AG04450 (cell line): ENCODE results near the gene CYS1. TPM values are rescaled to one million over a fixed set of nuclear protein-coding genes. Genes with fewer than 3 reads are reported as not detected.
"Not testable (repeated sequence)": the region's sequence is repeated elsewhere in the genome, so short reads cannot be mapped to it uniquely, and the experiment has no call there.

ENCODE experiments used
- CTCF ChIA-PET: fragments of 300-600, 350-600 bp; formaldehyde crosslinking; extraction: SDS; loops from one replicate; lab custom pipeline; 2022; ENCODE audit warnings: antibody characterized with exemption, inconsistent platforms; lab: Charles Lee
- POLR2A ChIA-PET: fragments of 350-600 bp; formaldehyde crosslinking; extraction: SDS; loops from one replicate; lab custom pipeline; 2021; ENCODE audit warnings: antibody characterized with exemption, inconsistent platforms; lab: Yijun Ruan, JAX
- DNase-seq: peaks from one replicate; pipeline ENCODE4 v3.0.0-alpha.2; 2011; ENCODE audit warnings: low read depth, low spot score
- H3K27ac ChIP-seq: one replicate; pipeline ENCODE4 v1.5.1; 2012; ENCODE audit warnings: low read depth, low read length, control low read depth
- H3K27me3 ChIP-seq: one replicate; pipeline ENCODE4 v1.6.0; 2012; ENCODE audit warnings: low read length; ENCODE audit not compliant: control insufficient read depth, insufficient read depth
- H3K4me3 ChIP-seq: 2 replicates; pipeline ENCODE4 v1.5.1; 2011; ENCODE audit warnings: mild to moderate bottlenecking, low read depth, low read length, control low read depth
- H3K9me3 ChIP-seq: 2 replicates; pipeline ENCODE4 v1.5.1; 2012; ENCODE audit warnings: low read length; ENCODE audit not compliant: control insufficient read depth, insufficient read depth
- polyA plus RNA-seq: library from polyadenylated mRNA; depleted of rRNA; stranded (reverse); fragments of >200 nt; gene quantifications from 2 replicates; pipeline ENCODE4 v1.2.3, GENCODE V29; 2011
- TF ChIP-seq, protein P1 (sequence below): IDR thresholded peaks from 2 replicates; pipeline ENCODE4 v1.5.1; 2011; ENCODE audit warnings: low read depth, low read length, control low read depth, inconsistent platforms

Gene CYS1
- polyA plus RNA-seq, 1 experiment: 0.12 TPM

DNA sequence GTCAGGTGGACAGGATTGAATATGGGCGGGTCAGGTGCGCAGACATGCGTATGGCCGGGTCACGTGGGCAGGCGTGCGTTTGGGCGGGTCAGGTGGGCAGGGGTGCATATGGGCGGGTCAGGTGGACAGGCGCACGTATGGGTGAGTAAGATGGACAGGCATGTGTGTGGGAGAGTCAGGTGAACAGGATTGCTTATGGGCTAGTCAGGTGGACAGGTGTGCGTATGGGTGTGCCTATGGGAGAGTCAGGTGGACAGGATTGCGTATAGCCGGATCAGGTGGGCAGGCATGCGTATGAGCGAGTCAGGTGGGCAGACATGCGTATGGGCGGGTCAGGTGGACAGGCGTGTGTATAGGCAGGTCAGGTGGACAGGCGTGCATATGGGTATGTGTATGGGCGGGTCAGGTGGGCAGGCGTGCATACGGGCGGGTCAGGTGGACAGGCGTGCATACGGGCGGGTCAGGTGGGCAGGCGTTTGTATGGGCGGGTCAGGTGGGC is 67.2 kb downstream of the CYS1 start:
- peaks cover 69% of the 10 kb centered on the region for H3K9me3 ChIP-seq
- no peak overlapping the region for H3K27ac ChIP-seq
- DNase-seq: no peak
- H3K27me3 ChIP-seq: no peaks in the 10 kb centered on the region
- H3K4me3 ChIP-seq: no peak overlapping the region
- TF ChIP-seq, protein P1, sequence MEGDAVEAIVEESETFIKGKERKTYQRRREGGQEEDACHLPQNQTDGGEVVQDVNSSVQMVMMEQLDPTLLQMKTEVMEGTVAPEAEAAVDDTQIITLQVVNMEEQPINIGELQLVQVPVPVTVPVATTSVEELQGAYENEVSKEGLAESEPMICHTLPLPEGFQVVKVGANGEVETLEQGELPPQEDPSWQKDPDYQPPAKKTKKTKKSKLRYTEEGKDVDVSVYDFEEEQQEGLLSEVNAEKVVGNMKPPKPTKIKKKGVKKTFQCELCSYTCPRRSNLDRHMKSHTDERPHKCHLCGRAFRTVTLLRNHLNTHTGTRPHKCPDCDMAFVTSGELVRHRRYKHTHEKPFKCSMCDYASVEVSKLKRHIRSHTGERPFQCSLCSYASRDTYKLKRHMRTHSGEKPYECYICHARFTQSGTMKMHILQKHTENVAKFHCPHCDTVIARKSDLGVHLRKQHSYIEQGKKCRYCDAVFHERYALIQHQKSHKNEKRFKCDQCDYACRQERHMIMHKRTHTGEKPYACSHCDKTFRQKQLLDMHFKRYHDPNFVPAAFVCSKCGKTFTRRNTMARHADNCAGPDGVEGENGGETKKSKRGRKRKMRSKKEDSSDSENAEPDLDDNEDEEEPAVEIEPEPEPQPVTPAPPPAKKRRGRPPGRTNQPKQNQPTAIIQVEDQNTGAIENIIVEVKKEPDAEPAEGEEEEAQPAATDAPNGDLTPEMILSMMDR: no peak
- CTCF ChIA-PET: no interaction called here
- POLR2A ChIA-PET: no interaction called here

DNA sequence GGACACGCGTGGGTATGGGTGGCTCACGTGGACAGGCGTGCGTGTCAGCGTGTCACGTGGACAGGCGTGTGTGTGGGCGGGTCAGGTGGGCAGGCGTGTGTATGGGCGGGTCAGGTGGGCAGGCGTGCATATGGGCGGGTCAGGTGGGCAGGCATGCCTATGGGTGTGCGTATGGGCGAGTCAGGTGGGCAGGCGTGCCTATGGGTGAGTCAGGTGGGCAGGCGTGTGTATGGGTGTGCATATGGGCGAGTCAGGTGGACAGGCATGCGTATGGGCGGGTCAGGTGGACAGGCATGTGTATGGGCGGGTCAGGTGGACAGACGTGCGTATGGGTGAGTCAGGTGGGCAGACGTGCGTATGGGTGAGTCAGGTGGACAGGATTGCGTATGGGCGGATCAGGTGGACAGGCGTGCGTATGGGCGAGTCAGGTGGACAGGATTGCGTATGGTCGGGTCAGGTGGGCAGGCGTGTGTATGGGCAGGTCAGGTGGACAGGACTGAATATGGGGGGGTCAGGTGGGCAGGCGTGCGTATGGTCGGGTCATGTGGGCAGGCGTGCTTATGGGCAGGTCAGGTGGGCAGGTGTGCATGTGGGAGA is 67.7 kb downstream of the CYS1 start:
- POLR2A ChIA-PET, H3K27me3 ChIP-seq, CTCF ChIA-PET, H3K27ac ChIP-seq, DNase-seq, H3K4me3 ChIP-seq: not testable (repeated sequence)
- peaks cover 64% of the 10 kb centered on the region for H3K9me3 ChIP-seq

DNA sequence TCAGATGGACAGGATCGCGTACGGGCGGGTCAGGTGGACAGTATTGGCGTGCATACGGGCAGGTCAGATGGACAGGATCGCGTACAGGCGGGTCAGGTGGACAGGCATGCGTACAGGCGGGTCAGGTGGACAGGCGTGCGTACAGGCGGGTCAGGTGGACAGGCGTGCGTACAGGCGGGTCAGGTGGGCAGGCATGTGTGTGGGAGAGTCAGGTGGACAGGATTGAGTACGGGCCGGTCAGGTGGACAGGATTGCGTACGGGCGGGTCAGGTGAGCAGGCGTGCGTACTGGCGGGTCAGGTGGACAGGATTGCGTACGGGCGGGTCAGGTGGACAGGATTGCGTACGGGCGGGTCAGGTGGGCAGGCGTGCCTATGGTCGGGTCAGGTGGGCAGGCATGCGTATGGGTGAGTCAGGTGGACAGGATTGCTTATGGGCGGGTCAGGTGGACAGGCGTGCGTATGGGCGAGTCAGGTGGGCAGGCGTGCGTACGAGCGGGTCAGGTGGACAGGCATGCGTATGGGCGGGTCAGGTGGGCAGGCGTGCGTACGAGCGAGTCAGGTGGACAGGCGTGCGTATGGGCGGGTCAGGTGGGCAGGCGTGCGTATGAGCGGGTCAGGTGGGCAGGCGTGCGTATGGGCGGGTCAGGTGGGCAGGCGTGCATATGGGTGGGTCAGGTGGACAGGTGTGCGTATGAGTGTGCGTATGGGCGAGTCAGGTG is 68.4 kb downstream of the CYS1 start:
- CTCF ChIA-PET, DNase-seq, H3K4me3 ChIP-seq, H3K27me3 ChIP-seq, POLR2A ChIA-PET, H3K27ac ChIP-seq: not testable (repeated sequence)
- H3K9me3 ChIP-seq: peaks cover 57% of the 10 kb centered on the region

DNA sequence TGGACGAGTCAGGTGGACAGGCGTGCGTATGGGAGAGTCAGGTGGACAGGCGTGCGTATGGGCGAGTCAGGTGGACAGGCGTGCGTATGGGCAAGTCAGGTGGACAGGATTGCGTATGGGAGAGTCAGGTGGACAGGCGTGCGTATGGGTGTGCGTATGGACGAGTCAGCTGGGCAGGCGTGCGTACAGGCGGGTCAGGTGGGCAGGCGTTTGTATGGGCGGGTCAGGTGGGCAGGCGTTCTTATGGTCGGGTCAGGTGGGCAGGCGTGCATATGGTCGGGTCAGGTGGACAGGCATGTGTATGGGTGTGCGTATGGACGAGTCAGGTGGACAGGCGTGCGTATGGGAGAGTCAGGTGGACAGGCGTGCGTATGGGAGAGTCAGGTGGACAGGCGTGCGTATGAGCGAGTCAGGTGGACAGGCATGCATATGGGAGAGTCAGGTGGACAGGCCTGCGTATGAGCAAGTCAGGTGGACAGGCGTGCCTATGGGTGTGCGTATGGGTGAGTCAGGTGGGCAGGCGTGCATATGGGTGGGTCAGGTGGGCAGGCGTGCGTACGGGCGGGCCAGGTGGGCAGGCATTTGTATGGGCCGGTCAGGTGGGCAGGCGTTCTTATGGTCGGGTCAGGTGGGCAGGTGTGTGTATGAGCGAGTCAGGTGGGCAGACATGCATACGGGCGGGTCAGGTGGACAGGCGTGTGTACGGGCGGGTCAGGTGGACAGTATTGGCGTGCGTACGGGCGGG is 69.2 kb downstream of the CYS1 start:
- H3K27me3 ChIP-seq, H3K27ac ChIP-seq, H3K4me3 ChIP-seq, POLR2A ChIA-PET, CTCF ChIA-PET, DNase-seq: not testable (repeated sequence)
- peaks cover 53% of the 10 kb centered on the region for H3K9me3 ChIP-seq

DNA sequence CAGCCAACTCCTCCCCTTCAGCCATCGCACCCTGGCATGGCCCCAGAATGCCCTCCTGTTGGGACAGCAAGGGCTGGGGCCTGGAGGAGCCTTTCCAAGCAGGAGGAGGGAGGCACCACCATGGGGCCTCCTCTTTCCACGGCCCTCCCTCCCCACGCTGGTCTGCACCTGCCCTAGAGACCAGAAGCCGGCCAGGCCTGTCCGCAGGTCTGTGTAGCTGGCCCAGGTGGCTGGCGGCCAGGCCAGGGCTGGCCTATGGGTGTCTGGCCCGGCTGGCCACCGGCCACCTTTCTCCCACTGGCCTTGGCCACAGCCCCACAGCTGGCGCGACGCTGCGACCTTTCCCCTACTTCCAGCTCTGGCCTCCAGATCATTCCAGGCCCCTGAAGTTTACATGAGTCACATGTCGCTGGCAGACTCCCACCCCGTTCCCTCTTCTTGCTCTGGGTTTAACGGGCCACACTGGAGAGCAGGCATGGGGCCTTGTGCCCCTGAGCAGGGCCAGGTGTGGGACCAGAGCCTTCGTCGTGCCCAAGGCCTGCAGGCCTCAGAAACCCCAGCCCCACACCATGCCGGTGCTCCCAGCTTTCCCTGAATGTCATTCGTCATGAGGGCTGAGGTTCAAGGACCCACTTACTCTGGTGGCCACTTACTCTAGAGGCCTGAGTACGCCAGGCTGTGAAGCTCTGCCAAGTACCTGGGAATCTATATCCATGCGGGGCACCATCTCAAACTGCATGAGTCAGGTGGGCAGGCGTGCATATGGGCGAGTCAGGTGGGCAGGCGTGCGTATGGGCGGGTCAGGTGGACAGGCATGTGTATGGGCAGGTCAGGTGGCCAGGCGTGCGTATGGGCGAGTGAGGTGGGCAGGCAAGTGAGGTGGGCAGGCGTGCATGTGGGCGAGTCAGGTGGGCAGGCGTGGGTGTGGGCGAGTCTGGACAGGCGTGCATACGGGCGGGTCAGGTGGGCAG is 70.1 kb downstream of the CYS1 start:
- POLR2A ChIA-PET: no interaction called here
- CTCF ChIA-PET: no interaction called here
- TF ChIP-seq, protein P1: no peak
- DNase-seq: peak; percentile 24
- Histone ChIP-seq H3K27me3 (no peaks in the 10 kb centered on the region), H3K9me3 (peaks cover 53% of the 10 kb centered on the region), H3K27ac (peak overlapping the region; percentile 21), H3K4me3 (no peak overlapping the region)
